GM21447 (cell line): Measurements from ENCODE around the gene S1PR5.

ENCODE experiments used
- ATAC-seq: cut with Tn5 transposase; IDR thresholded peaks from one replicate; pipeline ENCODE4 v1.9.1; 2021; ENCODE audit not compliant: unreplicated experiment

Gene S1PR5

DNA sequence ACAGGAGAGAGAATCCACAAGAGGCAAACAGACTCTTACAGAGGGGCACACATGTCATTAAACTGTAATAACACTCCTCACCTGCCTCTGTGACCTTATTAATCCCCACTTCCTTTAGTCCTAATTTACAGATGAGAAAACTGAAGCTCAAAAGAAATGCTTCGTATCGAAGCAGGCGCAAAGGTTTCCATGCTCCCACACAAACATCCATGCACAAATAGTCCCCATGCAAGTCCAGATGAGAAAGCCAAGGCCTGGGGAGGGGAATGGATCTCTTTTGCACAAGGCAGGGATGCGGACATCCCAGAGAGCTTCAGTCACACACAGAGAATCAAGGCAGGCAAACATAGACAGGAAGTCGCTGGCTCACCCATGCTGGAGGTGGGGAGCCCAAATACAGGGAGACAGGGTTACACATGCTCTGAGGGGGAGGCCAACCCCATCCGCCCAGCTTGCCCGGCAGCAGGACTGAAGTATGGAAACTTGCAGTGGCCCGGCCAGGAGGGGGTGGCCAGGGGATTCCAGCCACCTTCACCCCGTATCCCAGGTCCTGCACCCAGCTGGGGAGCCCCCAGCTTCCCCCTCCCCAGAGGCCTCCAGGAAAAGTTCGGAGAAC is 468 bp downstream of the S1PR5 start:
- no peak for ATAC-seq

DNA sequence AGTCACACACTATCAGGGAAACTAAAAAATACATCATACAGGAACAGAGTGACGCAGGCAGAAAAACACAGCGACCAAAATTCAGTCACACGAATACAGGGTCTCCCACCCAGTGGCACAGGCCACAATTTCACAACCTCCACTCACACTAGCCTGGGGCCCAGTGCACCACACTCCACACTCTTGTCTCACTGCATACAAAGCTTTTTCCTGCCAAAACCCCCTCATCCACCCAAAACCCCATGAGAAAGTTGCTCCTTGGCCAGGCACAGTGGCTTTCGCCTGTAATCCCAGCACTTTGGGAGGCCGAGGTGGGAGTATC is 1.2 kb downstream of the S1PR5 start:
- ATAC-seq, result no peak

- ATAC-seq, result no peak
These were observed 2.8 kb downstream of the S1PR5 start for GRCh38 chr19:10514211-10515145.

DNA sequence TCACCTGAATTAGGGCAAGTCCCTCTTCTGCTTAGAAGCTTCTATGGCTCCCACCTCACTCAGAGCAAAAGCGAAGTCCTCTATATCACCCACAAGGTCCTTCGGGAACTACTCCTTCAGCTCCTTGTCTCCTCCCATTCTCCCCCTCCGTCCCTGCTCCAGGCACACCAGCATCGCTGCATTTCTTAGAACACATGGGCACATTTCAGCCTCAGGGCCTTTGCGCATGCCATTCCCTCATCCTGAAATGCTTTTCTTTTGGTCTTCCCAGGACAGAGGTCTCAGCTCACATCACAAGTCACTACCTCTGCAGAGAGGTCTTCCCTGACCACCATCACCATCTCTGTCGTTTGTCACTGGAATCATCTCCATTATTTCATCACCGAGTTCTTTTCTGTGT is 4.0 kb downstream of the S1PR5 start:
- ATAC-seq, result no peak

DNA sequence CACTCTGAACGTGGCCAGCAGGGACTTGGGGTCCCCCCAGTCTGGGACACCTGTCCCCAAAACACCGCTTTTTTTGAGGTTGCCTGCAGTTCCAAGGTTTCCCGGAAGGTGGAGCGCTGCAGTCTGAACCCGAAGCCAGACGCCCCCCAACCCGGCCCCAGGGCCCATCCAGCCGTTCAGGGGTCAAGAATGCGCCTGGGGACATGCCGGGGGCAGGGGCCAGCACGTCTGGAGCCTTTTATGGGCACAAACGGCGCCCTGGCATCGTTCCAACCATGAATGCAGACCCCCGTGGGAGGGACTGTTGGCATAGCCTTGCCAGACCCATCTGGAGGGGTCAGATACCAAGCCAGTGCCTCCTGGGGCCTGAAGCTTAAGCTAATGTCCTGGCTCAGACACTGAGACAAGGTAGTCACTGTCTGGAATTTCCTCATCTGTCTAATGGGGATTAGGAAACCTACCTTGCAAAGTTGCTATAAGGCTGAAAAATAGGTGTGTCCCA is 6.9 kb downstream of the S1PR5 start:
- no peak for ATAC-seq

DNA sequence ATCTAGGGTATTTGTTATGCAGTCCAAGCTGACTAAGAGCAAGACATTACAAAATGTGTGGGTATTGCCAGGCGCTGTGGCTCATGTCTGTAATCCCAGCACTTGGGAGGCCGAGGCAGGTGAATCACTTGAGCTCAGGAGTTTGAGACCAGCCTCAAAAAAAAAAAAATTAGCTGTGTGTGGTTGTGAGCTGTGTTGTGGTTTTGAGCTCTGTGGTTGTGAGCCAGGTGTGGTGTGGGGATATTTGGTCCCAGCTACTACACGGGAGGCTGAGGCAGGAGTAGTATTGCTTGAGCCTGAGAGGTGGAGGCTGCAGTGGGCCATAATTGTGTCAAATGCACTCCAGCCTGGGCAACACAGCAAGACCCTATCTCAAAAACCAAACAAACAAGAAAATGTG is 8.5 kb downstream of the S1PR5 start:
- ATAC-seq, result no peak

GRCh38 chr19:10508036-10508435 is 9.2 kb downstream of the S1PR5 start:
- ATAC-seq, result no peak

GRCh38 chr19:10505583-10506229 is 11.5 kb downstream of the S1PR5 start:
- ATAC-seq, result no peak

DNA sequence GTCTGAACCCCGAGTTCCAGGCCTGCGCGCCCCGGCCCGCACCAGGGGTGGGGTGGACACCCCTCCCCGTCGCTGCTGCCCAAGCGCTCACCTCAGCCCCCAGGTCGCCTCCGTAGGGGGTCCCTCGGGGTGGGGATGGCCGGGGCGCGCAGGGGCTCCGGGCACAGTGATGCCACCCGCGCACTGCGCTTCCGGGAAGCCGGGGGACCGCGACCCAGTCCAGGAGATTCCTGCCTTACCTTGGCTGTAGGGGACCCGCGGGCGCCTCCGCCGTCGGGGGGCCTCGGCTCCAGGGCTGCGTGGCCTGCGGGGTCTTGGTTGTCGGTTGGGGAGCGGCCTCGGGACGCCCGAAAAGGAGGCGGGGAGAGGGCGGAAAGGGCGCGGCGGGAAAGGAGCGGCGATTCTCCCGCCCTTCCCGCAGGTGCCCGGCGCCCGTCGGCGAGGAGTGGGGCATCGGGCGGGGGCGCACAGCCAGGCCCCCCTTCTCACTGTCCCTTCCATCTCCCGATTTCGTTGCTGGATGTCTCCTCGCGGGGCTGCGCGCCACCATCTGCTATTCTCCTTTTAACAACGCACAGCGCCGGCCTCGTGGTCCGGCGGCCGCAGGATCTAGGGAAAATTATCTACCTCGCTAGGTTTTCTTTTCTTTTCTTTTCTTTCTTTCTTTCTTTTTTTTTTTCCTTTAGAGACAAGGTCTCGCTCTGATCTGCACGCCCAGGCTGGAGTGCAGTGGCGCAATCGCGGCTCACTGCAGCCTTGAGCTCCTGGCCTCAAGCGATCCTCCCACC is 14.1 kb downstream of the S1PR5 start, which contains the start of gene KEAP1:
Gene KEAP1, minus strand, starts transcription at position 355 of the 788 bp plus-strand sequence. CDS start 3,323 bp downstream, outside the sequence.
- peak; percentile 25 for ATAC-seq

DNA sequence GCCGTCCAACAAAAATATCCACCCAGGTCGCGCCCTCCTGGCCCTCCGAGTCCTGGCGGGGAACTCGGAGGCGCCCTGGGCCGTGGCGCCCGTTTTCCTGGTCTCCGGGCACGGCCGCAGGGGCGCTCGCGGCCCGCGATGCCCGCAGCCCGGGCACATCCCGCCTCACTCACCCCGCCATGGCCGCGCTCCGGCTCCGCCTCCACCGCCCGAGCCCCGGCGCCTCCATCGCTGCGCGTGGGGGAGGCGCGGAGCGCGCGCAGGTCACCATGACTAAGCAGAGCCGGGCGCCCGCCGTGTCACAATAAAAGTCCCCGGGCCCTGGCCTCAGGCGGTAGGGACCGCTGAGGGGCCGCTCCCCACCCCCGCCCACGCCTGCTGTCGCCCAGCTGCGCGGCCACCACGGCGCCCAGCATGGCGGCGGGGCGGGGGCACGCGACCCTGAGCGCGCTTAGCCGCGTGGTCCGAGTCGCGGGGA is 14.7 kb downstream of the S1PR5 start:
- ATAC-seq, result peak; percentile 78

GRCh38 chr19:10501971-10502523 is 15.2 kb downstream of the S1PR5 start:
- ATAC-seq, result peak; percentile 34

- no peak for ATAC-seq
These were observed 17.0 kb downstream of the S1PR5 start for GRCh38 chr19:10500247-10500592.

DNA sequence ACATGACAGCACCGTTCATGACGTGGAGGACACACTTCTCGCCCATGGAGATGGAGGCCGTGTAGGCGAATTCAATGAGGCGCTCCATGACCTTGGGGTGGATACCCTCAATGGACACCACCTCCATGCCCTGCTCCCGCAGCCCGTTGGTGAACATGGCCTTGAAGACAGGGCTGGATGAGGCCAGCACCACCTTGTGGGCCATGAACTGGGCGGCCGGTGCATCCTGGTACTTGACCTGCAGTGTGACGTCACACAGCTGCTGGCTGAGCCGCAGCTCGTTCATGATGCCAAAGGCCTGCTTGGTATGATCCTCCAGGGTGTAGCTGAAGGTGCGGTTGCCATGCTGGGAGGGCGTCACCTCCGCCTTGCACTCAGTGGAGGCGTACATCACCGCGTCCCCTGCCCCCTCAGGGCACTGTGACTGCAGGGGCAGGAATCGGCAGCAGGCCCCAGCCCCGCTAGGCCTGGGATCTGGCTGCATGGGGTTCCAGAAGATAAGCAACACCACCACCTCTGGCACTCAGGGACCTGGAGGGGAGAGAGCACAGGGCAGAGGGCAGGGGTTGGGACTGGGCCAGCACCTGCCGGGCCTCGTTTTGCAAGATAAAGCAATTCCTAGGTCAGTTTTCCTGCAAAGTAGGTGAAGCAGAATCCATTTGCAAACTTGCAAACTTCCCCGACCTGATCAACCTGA is 17.5 kb downstream of the S1PR5 start:
- ATAC-seq, result no peak

GRCh38 chr19:10497371-10497770 is 19.9 kb downstream of the S1PR5 start:
- ATAC-seq, result no peak

DNA sequence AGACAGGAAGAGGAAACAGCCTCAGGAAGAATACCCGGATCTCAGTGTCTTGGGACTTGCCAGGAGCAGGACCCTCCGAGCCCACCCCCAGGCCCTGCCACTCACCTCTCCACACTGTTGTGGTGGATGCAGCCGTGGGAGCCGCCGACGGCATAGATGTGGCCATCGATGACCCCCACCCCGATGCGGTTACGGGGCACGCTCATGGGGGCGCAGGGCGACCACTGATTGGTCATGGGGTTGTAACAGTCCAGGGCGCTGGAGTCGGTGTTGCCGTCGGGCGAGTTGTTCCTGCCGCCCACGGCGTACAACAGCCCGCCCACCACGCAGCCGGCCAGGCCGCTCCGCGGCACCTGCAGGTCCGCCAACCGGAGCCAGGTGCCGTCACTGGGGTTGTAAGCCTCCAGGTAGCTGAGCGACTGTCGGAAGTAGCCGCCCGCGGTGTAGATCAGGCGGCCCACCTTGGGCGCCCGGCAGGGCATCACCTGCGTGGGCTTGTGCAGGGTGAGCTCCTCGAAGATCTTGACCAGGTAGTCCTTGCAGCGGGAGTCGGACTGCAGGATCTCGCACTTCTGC is 25.7 kb downstream of the S1PR5 start:
- no peak for ATAC-seq

- no peak for ATAC-seq
These were observed 30.7 kb downstream of the S1PR5 start for GRCh38 chr19:10486551-10486950.

DNA sequence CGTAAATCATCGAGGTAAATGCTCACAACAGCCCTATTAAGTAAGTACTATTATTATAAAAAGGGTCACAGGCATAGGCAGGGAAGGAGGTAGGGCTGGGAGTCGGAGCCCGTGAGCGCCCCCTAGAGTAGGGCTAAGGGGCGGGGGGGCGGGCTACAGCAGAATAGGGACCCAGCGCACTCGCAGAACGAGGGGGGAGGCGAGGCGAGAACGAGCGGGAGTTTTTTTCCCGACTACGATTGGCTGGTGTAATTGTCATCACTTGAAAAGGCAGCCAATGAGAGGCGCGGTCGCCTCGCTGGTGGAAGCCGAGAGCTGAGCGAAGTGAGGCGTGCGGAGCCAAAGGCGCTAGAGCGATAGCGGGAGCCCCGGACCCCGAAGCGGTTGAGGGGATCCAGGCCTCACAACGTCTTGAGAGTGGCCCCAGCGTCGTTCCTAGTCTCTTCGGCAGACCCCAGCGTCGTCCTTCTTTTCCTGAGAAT is 38.3 kb downstream of the S1PR5 start:
- ATAC-seq, result no peak

DNA sequence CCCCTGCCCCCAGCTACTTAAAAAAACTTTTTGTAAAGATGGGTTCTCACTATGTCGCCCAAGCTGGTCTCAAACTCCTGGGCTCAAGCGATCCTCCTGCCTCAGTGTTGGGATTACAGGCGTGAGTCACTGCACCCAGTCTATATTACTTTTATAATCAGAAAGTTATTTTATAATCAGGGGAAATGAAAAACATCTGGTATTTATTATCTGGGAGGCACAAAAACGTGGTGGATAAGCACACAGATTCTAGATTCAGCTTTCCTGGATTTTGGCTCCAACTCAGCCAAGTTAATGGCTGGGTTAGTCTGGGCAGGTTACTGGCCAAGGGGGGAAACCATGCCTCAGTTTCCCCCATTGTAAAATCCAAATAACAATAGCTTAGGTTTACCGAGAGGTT is 38.8 kb downstream of the S1PR5 start:
- no peak for ATAC-seq

DNA sequence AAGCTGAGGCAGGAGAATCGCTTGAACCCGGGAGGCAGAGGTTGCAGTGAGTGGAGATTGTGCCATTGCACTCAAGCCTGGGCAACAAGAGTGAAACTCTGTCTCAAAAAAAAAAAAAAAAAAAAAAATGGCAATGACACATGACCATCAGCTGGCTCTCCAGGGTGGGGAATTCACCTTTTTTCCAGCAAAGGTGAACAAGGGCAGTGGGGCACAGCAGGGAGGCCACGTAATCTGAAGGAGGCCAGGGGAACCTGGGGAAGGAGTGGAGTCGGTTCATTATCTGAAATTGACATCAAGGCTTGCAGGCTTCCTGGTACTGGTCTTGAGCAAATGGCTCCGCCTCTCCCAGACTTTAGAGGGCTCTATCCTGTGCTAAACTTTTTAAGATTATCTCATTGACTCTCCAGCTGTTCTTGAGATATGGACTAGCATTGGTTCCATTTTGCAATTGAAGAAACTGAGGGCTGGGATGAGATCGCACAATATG is 42.2 kb downstream of the S1PR5 start:
- ATAC-seq, result no peak
